HAP-1 (cell line): Measurements from ENCODE around the gene SEMA4G.

Experiments
- DNase-seq, 2 experiments: peaks; one replicate each; pipeline ENCODE4 v3.0.0-alpha.2; 2016 to 2020; ENCODE audit warnings: low spot score in 2 of 2
- H3K27me3 ChIP-seq: fragments of 250-450 bp; sonication (Bioruptor Pico); 2 replicates; pipeline ENCODE4 v1.5.1; 2020; ENCODE audit warnings: low read depth, mild to moderate bottlenecking, moderate library complexity
- H3K36me3 ChIP-seq: fragments of 250-450 bp; sonication (Bioruptor Pico); replicated peaks from 2 replicates; pipeline ENCODE4 v1.5.1; 2020; ENCODE audit warnings: mild to moderate bottlenecking
- H3K4me1 ChIP-seq: fragments of 250-450 bp; sonication (Bioruptor Pico); 2 replicates; pipeline ENCODE4 v1.5.1; 2020; ENCODE audit warnings: mild to moderate bottlenecking
- H3K4me3 ChIP-seq: fragments of 250-450 bp; sonication (Bioruptor Pico); 2 replicates; pipeline ENCODE4 v1.5.1; 2020; ENCODE audit warnings: mild to moderate bottlenecking, moderate library complexity
- H3K9me3 ChIP-seq: fragments of 250-450 bp; sonication (Bioruptor Pico); 2 replicates; pipeline ENCODE4 v1.5.1; 2020; ENCODE audit warnings: mild to moderate bottlenecking, moderate library complexity
- in situ Hi-C: fragments of 300-500 bp; cut with MboI; formaldehyde crosslinking; loops from 3 replicates; pipeline ENCODE4 v1.14.3; 2020; ENCODE audit warnings: low sequenced_read_pairs, inconsistent platforms, mixed read lengths

SEMA4G gene

GRCh38 chr10:101011517-101012423, 42.5 kb downstream of the SEMA4G start:
- Histone ChIP-seq H3K4me3 (no peak overlapping the region), H3K9me3 (no peaks in the 10 kb centered on the region), H3K36me3 (peaks cover 7% of the 10 kb centered on the region), H3K27me3 (no peaks in the 10 kb centered on the region), H3K4me1 (no peaks in the 10 kb centered on the region)
- in situ Hi-C loops, result loop anchor here (5.0 kb wide), 1 partner anchor 449 kb away; no protein-coding TSS in a partner anchor
- DNase-seq, result peak in 1 of 2 experiments; percentile 41

GRCh38 chr10:101012525-101013364, 43.4 kb downstream of the SEMA4G start:
- Histone ChIP-seq H3K27me3 (no peaks in the 10 kb centered on the region), H3K36me3 (no peaks in the 10 kb centered on the region), H3K4me3 (no peak overlapping the region), H3K9me3 (no peaks in the 10 kb centered on the region), H3K4me1 (no peaks in the 10 kb centered on the region)
- in situ Hi-C loops, result loop anchor here (5.0 kb wide), 1 partner anchor 450 kb away; no protein-coding TSS in a partner anchor
- peak; percentile 83 to 92 for DNase-seq

- H3K4me1 ChIP-seq, result no peaks in the 10 kb centered on the region
- no peaks in the 10 kb centered on the region for H3K9me3 ChIP-seq
- H3K27me3 ChIP-seq, result no peaks in the 10 kb centered on the region
- in situ Hi-C loops, result loop anchor here (5.0 kb wide), 1 partner anchor 451 kb away; no protein-coding TSS in a partner anchor
- no peaks in the 10 kb centered on the region for H3K36me3 ChIP-seq
- DNase-seq, result no peak
- H3K4me3 ChIP-seq, result no peak overlapping the region
Measured at GRCh38 chr10:101013365-101013825, 44.1 kb downstream of the SEMA4G start.

GRCh38 chr10:101014230-101014884, 45.1 kb downstream of the SEMA4G start:
- DNase-seq, result peak; percentile 65 to 93
- Histone ChIP-seq H3K4me3 (no peak overlapping the region), H3K4me1 (no peaks in the 10 kb centered on the region; the same call in 1 of the 2 replicates)

GRCh38 chr10:101014966-101015581, 45.8 kb downstream of the SEMA4G start:
- no peak for DNase-seq
- Histone ChIP-seq H3K36me3 (no peaks in the 10 kb centered on the region), H3K9me3 (no peaks in the 10 kb centered on the region), H3K4me3 (no peak overlapping the region), H3K4me1 (no peaks in the 10 kb centered on the region; the same call in 1 of the 2 replicates), H3K27me3 (no peaks in the 10 kb centered on the region)
- in situ Hi-C loops, result loop anchor here (5.0 kb wide), 1 partner anchor 453 kb away; no protein-coding TSS in a partner anchor

More at GRCh38 chr10:101014230-101014884, 45.1 kb downstream of the SEMA4G start:
- Histone ChIP-seq H3K27me3 (no peaks in the 10 kb centered on the region), H3K36me3 (no peaks in the 10 kb centered on the region), H3K9me3 (no peaks in the 10 kb centered on the region)
- in situ Hi-C loops, result loop anchor here (5.0 kb wide), 1 partner anchor 452 kb away; no protein-coding TSS in a partner anchor

- in situ Hi-C loops, result no loop called here
- no peaks in the 10 kb centered on the region for H3K27me3 ChIP-seq
- DNase-seq, result no peak
- H3K4me1 ChIP-seq, result no peaks in the 10 kb centered on the region; the same call in 1 of the 2 replicates
- no peak overlapping the region for H3K4me3 ChIP-seq
- H3K9me3 ChIP-seq, result no peaks in the 10 kb centered on the region
- no peaks in the 10 kb centered on the region for H3K36me3 ChIP-seq
Measured at GRCh38 chr10:101015582-101015973, 46.3 kb downstream of the SEMA4G start.

GRCh38 chr10:101016814-101017213, 47.5 kb downstream of the SEMA4G start:
- Histone ChIP-seq H3K27me3 (no peaks in the 10 kb centered on the region), H3K36me3 (no peaks in the 10 kb centered on the region), H3K4me3 (no peak overlapping the region), H3K9me3 (no peaks in the 10 kb centered on the region), H3K4me1 (no peaks in the 10 kb centered on the region; the same call in 1 of the 2 replicates)
- no peak for DNase-seq
- in situ Hi-C loops, result no loop called here

GRCh38 chr10:101018118-101018599, 48.9 kb downstream of the SEMA4G start:
- in situ Hi-C loops, result no loop called here
- Histone ChIP-seq H3K36me3 (no peaks in the 10 kb centered on the region), H3K4me1 (no peaks in the 10 kb centered on the region; the same call in 1 of the 2 replicates), H3K27me3 (no peaks in the 10 kb centered on the region), H3K9me3 (no peaks in the 10 kb centered on the region), H3K4me3 (no peak overlapping the region)
- DNase-seq, result no peak

- no peaks in the 10 kb centered on the region; the same call in 1 of the 2 replicates for H3K4me1 ChIP-seq
- no peaks in the 10 kb centered on the region for H3K9me3 ChIP-seq
- DNase-seq, result peak; percentile 69 to 95
- in situ Hi-C loops, result no loop called here
- H3K4me3 ChIP-seq, result peak overlapping the region; percentile 1; the same call in 1 of the 2 replicates
- no peaks in the 10 kb centered on the region for H3K36me3 ChIP-seq
- no peaks in the 10 kb centered on the region for H3K27me3 ChIP-seq
Measured at GRCh38 chr10:101018600-101019439, 49.5 kb downstream of the SEMA4G start.
